D721Med (cell line): Measurements from ENCODE around the gene MAPRE2.
A peak's percentile ranks its signal among the peaks of the same experiment; 100 is the strongest.

Experiments used
- DNase-seq: peaks from one replicate; pipeline ENCODE4 v3.0.0; 2011; ENCODE audit warnings: low spot score; ENCODE audit not compliant: insufficient read length
- FAIRE-seq: peaks from 2 replicates; lab custom pipeline; 2011; peaks lifted over from hg19 to GRCh38; lab: Jason Lieb, UNC
- TF ChIP-seq, protein P1 (sequence below): IDR thresholded peaks from 2 replicates; pipeline ENCODE4 v1.5.1; 2012; ENCODE audit warnings: mild to moderate bottlenecking, control low read depth; ENCODE audit not compliant: insufficient read depth; ENCODE audit errors: missing control alignments

Gene MAPRE2

DNA sequence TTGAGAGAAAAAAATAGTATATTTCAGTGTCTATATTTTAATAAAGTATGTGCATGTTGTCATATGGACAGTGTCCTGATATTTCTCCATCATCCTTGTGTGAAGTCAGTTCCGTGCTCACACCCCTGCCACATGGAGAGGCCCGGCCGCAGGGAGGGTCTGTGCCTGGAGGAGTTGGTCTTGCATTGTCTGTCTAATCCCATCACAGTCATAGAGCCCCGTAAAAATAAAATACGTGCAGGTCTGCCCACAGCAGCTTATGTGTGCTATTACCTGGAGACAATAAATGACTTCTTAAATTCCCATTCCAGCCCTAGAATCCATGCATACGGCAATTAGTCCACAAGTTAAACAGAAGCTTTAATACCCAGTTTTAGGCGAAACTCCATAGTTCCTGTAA is 20.1 kb downstream of the MAPRE2 start:
- no peak for FAIRE-seq
- TF ChIP-seq, protein P1, sequence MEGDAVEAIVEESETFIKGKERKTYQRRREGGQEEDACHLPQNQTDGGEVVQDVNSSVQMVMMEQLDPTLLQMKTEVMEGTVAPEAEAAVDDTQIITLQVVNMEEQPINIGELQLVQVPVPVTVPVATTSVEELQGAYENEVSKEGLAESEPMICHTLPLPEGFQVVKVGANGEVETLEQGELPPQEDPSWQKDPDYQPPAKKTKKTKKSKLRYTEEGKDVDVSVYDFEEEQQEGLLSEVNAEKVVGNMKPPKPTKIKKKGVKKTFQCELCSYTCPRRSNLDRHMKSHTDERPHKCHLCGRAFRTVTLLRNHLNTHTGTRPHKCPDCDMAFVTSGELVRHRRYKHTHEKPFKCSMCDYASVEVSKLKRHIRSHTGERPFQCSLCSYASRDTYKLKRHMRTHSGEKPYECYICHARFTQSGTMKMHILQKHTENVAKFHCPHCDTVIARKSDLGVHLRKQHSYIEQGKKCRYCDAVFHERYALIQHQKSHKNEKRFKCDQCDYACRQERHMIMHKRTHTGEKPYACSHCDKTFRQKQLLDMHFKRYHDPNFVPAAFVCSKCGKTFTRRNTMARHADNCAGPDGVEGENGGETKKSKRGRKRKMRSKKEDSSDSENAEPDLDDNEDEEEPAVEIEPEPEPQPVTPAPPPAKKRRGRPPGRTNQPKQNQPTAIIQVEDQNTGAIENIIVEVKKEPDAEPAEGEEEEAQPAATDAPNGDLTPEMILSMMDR, result no peak
- DNase-seq, result no peak

GRCh38 chr18:35061804-35062203 is 20.6 kb downstream of the MAPRE2 start:
- FAIRE-seq, result no peak
- TF ChIP-seq, protein P1, result no peak
- no peak for DNase-seq

DNA sequence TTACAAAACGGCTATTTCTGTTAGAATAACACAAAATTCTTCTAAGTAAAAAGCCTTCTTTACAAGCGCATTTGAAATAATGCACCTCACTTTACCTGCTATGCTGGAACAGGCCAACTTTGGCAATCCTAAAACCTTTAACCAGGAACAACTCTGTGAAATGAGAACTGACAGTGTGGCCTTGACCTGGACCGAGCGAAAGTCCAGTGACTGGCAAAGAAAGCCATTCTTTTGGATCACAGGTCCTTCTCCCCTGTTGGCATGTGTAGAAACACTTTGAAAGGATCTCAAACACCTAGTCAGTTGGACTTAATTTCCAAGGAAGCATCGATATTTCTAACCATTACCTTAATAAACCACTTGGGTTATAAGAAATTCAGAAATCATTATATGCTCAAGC is 21.2 kb downstream of the MAPRE2 start:
- DNase-seq (no peak), FAIRE-seq (no peak)
- TF ChIP-seq, protein P1, result no peak

DNA sequence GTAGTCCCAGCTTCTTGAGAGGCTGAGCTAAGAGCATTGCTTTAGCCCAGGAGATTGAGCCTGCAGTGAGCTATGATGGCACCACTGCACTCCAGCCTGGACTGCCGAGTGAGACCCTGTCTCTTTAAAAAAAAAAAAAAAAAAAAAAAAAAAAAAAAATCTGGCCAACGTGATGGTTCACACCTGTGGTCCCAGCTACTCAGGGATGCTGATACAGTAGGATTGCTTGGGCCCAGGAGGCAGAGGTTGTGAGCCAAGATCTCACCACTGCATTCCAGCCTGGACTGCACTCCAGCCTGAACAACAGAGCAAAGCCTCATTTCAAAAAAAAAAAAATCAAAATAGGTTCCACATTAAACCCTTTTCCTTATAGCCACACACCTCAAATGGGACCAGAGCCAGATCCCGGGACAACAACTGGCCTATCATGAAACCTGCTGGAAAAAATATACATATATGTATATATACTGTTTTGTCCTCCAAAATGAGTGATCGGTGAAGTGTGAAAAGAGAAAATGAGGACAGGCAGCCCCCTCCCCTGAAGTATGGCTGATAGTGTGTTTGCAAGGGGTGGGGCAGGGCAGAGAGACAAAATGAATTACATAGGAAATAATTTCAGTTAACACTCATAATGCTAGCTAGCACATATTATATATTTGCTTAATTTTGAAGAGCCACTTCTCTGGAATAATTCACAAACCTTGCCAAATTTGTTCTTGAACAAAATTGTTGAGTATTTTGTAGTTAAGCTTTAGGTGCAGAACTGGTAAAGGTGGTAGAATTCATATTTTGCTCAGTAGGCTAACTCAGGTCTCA is 22.9 kb downstream of the MAPRE2 start:
- TF ChIP-seq, protein P1, result no peak
- FAIRE-seq (peak; percentile 71), DNase-seq (no peak)

DNA sequence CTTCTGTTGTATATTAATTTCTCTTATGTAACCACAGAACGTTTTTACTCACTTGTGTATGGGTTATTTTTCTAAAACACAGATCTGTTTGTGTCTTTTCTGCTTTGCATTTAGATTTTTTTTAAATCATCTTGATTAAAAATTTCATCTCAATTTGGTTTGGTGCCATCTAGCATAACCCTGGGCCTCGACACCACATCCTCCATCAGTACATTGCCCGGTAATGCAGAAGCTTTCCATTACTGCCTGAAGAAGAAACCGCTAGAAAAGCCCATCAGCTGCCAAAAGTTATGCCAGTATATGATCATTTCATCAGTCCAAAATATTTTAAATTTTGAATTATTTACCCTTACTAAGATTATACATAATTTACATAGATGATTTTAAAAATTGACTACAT is 26.2 kb downstream of the MAPRE2 start:
- FAIRE-seq (no peak), DNase-seq (no peak)
- TF ChIP-seq, protein P1, result no peak

- DNase-seq (no peak), FAIRE-seq (peak; percentile 64)
- TF ChIP-seq, protein P1, result no peak
These were observed 30.6 kb downstream of the MAPRE2 start for GRCh38 chr18:35071819-35072247.

- DNase-seq (no peak), FAIRE-seq (no peak)
- TF ChIP-seq, protein P1, result no peak
These were observed 31.4 kb downstream of the MAPRE2 start for GRCh38 chr18:35072616-35073015.
